HTR-8/SVneo (cell line): ENCODE data around the gene SLC37A2.

Source experiments
- DNase-seq: peaks from one replicate; pipeline ENCODE4 v3.0.0; 2011; ENCODE audit warnings: low spot score, mixed read lengths; ENCODE audit not compliant: insufficient read length
- FAIRE-seq: peaks from 2 replicates; lab custom pipeline; 2011; peaks lifted over from hg19 to GRCh38; lab: Jason Lieb, UNC

Gene SLC37A2

GRCh38 chr11:125069796-125070195 is 6.7 kb downstream of the SLC37A2 start:
- peak; percentile 32 for DNase-seq
- FAIRE-seq, result no peak

- FAIRE-seq (no peak), DNase-seq (peak; percentile 55)
Observed at GRCh38 chr11:125070699-125071254, 7.7 kb downstream of the SLC37A2 start.

- DNase-seq (no peak), FAIRE-seq (no peak)
Observed at GRCh38 chr11:125071435-125071834, 8.3 kb downstream of the SLC37A2 start.

GRCh38 chr11:125071846-125072217 is 8.7 kb downstream of the SLC37A2 start:
- no peak for FAIRE-seq
- no peak for DNase-seq

- DNase-seq, result no peak
- no peak for FAIRE-seq
Observed at GRCh38 chr11:125072218-125072960, 9.3 kb downstream of the SLC37A2 start.

GRCh38 chr11:125072961-125073590 is 10.0 kb downstream of the SLC37A2 start:
- no peak for FAIRE-seq
- no peak for DNase-seq

GRCh38 chr11:125073616-125074483 is 10.7 kb downstream of the SLC37A2 start:
- FAIRE-seq (no peak), DNase-seq (no peak)

- DNase-seq (no peak), FAIRE-seq (no peak)
Observed at GRCh38 chr11:125074511-125075241, 11.6 kb downstream of the SLC37A2 start.

GRCh38 chr11:125075242-125075625 is 12.1 kb downstream of the SLC37A2 start:
- DNase-seq (no peak), FAIRE-seq (no peak)

GRCh38 chr11:125075900-125076317 is 12.8 kb downstream of the SLC37A2 start:
- no peak for FAIRE-seq
- no peak for DNase-seq

GRCh38 chr11:125076378-125076945 is 13.4 kb downstream of the SLC37A2 start:
- FAIRE-seq, result no peak
- no peak for DNase-seq

GRCh38 chr11:125078016-125078415 is 14.9 kb downstream of the SLC37A2 start:
- DNase-seq (no peak), FAIRE-seq (no peak)

- FAIRE-seq, result no peak
- no peak for DNase-seq
Observed at GRCh38 chr11:125078516-125079140, 15.5 kb downstream of the SLC37A2 start.

- no peak for FAIRE-seq
- no peak for DNase-seq
Observed at GRCh38 chr11:125079151-125079877, 16.2 kb downstream of the SLC37A2 start.

GRCh38 chr11:125079878-125080530 is 16.9 kb downstream of the SLC37A2 start:
- DNase-seq, result no peak
- no peak for FAIRE-seq

GRCh38 chr11:125080531-125080911 is 17.4 kb downstream of the SLC37A2 start:
- FAIRE-seq, result no peak
- DNase-seq, result no peak

- FAIRE-seq (no peak), DNase-seq (no peak)
Observed at GRCh38 chr11:125081098-125081798, 18.1 kb downstream of the SLC37A2 start.

- FAIRE-seq, result no peak
- DNase-seq, result no peak
Observed at GRCh38 chr11:125082040-125082439, 18.9 kb downstream of the SLC37A2 start.
